Occipital lobe (tissue), 2 donors: Measurements from ENCODE around the gene INTS6L. TPM values are rescaled to one million over a fixed set of nuclear protein-coding genes. Genes with fewer than 3 reads are reported as not detected.
"Not testable (repeated sequence)": the region's sequence is repeated elsewhere in the genome, so short reads cannot be mapped to it uniquely, and the experiment has no call there.

Experiments
- DNase-seq: peaks from one replicate; lab custom pipeline; 2025; lab: John Stamatoyannopoulos, UW
- total RNA-seq: library from RNA; depleted of rRNA; stranded (reverse); fragments of >200 nt; gene quantifications from one replicate; pipeline ENCODE4 v1.2.3, GENCODE V29; 2014

Gene INTS6L
- total RNA-seq, 1 donor from 2014 or later: 33.1 TPM

GRCh38 chrX:135595543-135595942 is 75.1 kb downstream of the INTS6L start:
- no peak for DNase-seq

GRCh38 chrX:135596495-135596894 is 76.0 kb downstream of the INTS6L start:
- DNase-seq: no peak

GRCh38 chrX:135605906-135606305 is 85.4 kb downstream of the INTS6L start:
- DNase-seq: no peak

GRCh38 chrX:135624408-135625204 is 104.1 kb downstream of the INTS6L start:
- DNase-seq: not testable (repeated sequence)

GRCh38 chrX:135625995-135626394 is 105.5 kb downstream of the INTS6L start:
- no peak for DNase-seq

GRCh38 chrX:135629342-135629741 is 108.9 kb downstream of the INTS6L start:
- no peak for DNase-seq

Other genes with a start within 250 kb of the INTS6L start
- gene ETDC, start 211.2 kb upstream of the INTS6L start, total RNA-seq: not detected
- gene ZNF75D, start 176.6 kb upstream of the INTS6L start, total RNA-seq: 14.0 TPM
- 17.9 TPM for gene ZNF449, start 175.9 kb upstream of the INTS6L start, total RNA-seq
- 10.0 TPM for gene SMIM10L2A, start 98.7 kb upstream of the INTS6L start, total RNA-seq
- gene CT45A1, start 193.0 kb downstream of the INTS6L start, total RNA-seq: not detected
- not detected for gene CT45A3, start 247.5 kb downstream of the INTS6L start, total RNA-seq